K562 (cell line): Measurements from ENCODE around the gene EME2.

Source experiments
- ATF6 ChIP-seq: sonication (generic); formaldehyde crosslinking; IDR thresholded peaks from 2 replicates; pipeline ENCODE4 v1.4.0; 2020; ENCODE audit warnings: mild to moderate bottlenecking, missing genetic modification reagents
- CEBPB ChIP-seq: fragments of 450-650 bp; IDR thresholded peaks from 2 replicates; pipeline ENCODE4 v1.6.1; 2016; ENCODE audit warnings: missing genetic modification characterization, missing compliant biosample characterization
- GABPA ChIP-seq: fragments of 200-800 bp; sonication (Bioruptor generic); conservative IDR thresholded peaks from 2 replicates; pipeline ENCODE4 v1.6.1; 2016; ENCODE audit warnings: low read depth, missing genetic modification characterization, missing compliant biosample characterization
- MAFK ChIP-seq: IDR thresholded peaks from 2 replicates; pipeline ENCODE4 v1.6.1; 2011; ENCODE audit warnings: low read length, improper control_type of control experiment
- MAX ChIP-seq: sonication (generic); formaldehyde crosslinking; IDR thresholded peaks from 2 replicates; pipeline ENCODE4 v1.9.0; 2022; ENCODE audit warnings: mild to moderate bottlenecking, missing genetic modification reagents
- POLR2A ChIP-seq: fragments of 450-650 bp; conservative IDR thresholded peaks from 2 replicates; pipeline ENCODE4 v1.6.1; 2016
- RBM15 ChIP-seq: fragments of 200-400 bp; formaldehyde crosslinking; IDR thresholded peaks from 2 replicates; pipeline ENCODE4 v1.6.1; 2018; ENCODE audit warnings: mild to moderate bottlenecking, low read length, moderate library complexity; ENCODE audit not compliant: insufficient read depth
- RFX5 ChIP-seq: IDR thresholded peaks from 2 replicates; pipeline ENCODE4 v1.6.1; 2011; ENCODE audit warnings: low read depth, mild to moderate bottlenecking, improper control_type of control experiment, low read length
- SMC3 ChIP-seq: conservative IDR thresholded peaks from 2 replicates; pipeline ENCODE4 v1.6.1; 2011; ENCODE audit warnings: low read depth, low read length, improper control_type of control experiment; ENCODE audit not compliant: insufficient read depth
- ZBTB11 ChIP-seq, 3 experiments: fragments of 200-800 bp in 1 of 3; fragments of 250-450 bp in 1 of 3; fragments of 450-650 bp in 1 of 3; sonication (Bioruptor Pico) in 1 of 3; sonication (Bioruptor generic) in 1 of 3; formaldehyde crosslinking in 1 of 3; IDR thresholded peaks; 2 replicates each; pipeline versions ENCODE4 v1.6.1 to v1.8.0; 2016 to 2022; ENCODE audit warnings: mild to moderate bottlenecking in 2 of 3, missing genetic modification characterization in 2 of 3, missing compliant biosample characterization in 1 of 3, moderate library complexity in 1 of 3

GRCh38 chr16:1747934-1748333, 24.7 kb upstream of the EME2 start:
- TF ChIP-seq POLR2A (no peak), RFX5 (no peak), MAX (no peak), CEBPB (tag) (no peak), ZBTB11 (CRISPR knock-in tag; IDR thresholded peaks at IDR 0.05) (no peak), MAFK (no peak), ATF6 (no peak), RBM15 (no peak), GABPA (tag) (no peak), SMC3 (no peak)
